ENCODE measurements around the gene SPATA25. TPM values are rescaled to one million over a fixed set of nuclear protein-coding genes. Genes with fewer than 3 reads are reported as not detected.
"Not testable (repeated sequence)": the region's sequence is repeated elsewhere in the genome, so short reads cannot be mapped to it uniquely, and the experiment has no call there.

The SPATA25 gene
- polyA plus RNA-seq = 17.3 TPM
- long read RNA-seq, donor 1 = 0 reads
- long read RNA-seq, donor 2, partial matches to known transcripts = 0 of 1 reads
- long read RNA-seq, donor 2, other reads (novel, unspliced or antisense) = 0 of 1 reads
- long read RNA-seq, donor 3 = 0 reads
- long read RNA-seq, donor 4 = 0 reads
- long read RNA-seq, donor 5 = 0 reads
- long read RNA-seq, donor 6, partial matches to known transcripts = 0 of 1 reads
- long read RNA-seq, donor 6, other reads (novel, unspliced or antisense) = 0 of 1 reads
- long read RNA-seq, donor 7 = 0 reads
- long read RNA-seq, donor 8, partial matches to known transcripts = 0 of 1 reads
- long read RNA-seq, donor 8, other reads (novel, unspliced or antisense) = 0 of 1 reads
- long read RNA-seq, donor 9 = 0 reads
- long read RNA-seq, donor 10 = 0 reads
- long read RNA-seq, donor 11 = 0 reads

DNA sequence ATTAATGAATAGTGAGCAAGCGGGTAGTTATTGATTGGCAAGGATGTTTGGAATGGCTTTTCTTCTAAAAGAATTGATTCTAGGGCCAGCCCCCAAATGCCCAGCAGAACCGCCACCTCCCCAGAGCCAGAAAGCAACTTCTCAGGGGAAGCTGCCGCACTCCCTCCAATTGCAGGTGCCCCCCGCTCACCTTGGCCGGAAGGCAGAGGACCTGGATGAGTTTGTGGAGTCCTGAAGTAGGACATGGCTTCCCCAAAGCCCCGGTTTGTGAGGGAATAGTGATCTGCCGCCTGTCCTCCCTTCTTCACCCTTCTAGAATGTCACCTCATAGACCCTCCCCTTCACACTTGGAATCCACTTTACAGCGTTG lies at the start of gene SPATA25:
Gene SPATA25, minus strand, starts transcription at position 277 of the 370 bp plus-strand sequence. Its CDS starts 32 bp downstream, at position 245.
- H3K36me3 ChIP-seq (ENCODE audit: control insufficient read depth, insufficient read depth, low read length) = peaks cover 41% of the 10 kb centered on the region
- H3K4me1 ChIP-seq (ENCODE audit: control insufficient read depth, insufficient read depth, low read length) = peaks cover 10% of the 10 kb centered on the region
- no CpG with 5 or more reads among the region's 8 CpGs for WGBS (ENCODE audit: insufficient coverage, low lambda C conversion rate)
- H3K9me3 ChIP-seq (ENCODE audit: control insufficient read depth, low read depth, low read length) = no peaks in the 10 kb centered on the region
- no peaks in the 10 kb centered on the region for H3K27me3 ChIP-seq (ENCODE audit: control insufficient read depth, insufficient read depth, low read length)
- peak within 1 kb of the TSS; percentile 92 for H3K4me3 ChIP-seq (ENCODE audit: low read length)
- no peak for DNase-seq
- H3K27ac ChIP-seq (ENCODE audit: low read length) = no peak within 1 kb of the TSS

DNA sequence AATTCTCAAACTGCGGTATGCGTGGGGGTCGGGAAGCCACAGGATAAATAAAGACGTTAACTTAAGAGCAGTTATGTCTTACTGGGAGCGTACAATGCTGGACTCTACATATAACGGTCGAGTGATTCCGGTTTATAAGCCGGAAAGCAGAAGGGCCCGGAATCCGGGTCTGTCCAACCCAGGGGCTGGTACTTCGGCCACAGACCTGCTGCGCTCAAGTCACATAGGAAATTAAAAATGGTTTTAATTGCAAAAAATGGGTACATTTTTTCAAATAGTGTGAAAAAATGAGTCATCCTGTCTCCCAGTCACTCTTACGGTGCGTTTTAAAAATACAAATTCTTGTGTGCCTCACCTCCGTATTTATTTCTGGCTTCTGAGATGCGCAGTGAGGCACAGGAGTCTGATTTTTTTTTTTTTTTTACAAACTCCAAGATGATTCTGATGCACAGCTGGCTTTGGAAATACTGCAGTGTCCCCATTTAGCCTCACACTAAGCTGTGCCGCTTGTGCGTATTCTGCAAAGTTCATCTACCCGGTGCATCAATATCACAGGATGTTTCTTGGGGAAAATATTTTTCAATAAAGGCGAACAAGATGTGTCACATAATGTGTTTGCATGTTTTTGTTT lies 48.1 kb upstream of the SPATA25 start:
- H3K9me3 ChIP-seq (ENCODE audit: control insufficient read depth, low read depth, low read length) = no peaks in the 10 kb centered on the region
- peak overlapping the region; percentile 87 for H3K4me3 ChIP-seq (ENCODE audit: low read length)
- H3K36me3 ChIP-seq (ENCODE audit: control insufficient read depth, insufficient read depth, low read length) = peaks cover 34% of the 10 kb centered on the region
- WGBS (ENCODE audit: insufficient coverage, low lambda C conversion rate) = 0% methylated on average over 2 of the region's 21 CpGs
- no peak for DNase-seq
- H3K4me1 ChIP-seq (ENCODE audit: control insufficient read depth, insufficient read depth, low read length) = peaks cover 11% of the 10 kb centered on the region
- no peaks in the 10 kb centered on the region for H3K27me3 ChIP-seq (ENCODE audit: control insufficient read depth, insufficient read depth, low read length)
- peak overlapping the region; percentile 84 for H3K27ac ChIP-seq (ENCODE audit: low read length)

DNA sequence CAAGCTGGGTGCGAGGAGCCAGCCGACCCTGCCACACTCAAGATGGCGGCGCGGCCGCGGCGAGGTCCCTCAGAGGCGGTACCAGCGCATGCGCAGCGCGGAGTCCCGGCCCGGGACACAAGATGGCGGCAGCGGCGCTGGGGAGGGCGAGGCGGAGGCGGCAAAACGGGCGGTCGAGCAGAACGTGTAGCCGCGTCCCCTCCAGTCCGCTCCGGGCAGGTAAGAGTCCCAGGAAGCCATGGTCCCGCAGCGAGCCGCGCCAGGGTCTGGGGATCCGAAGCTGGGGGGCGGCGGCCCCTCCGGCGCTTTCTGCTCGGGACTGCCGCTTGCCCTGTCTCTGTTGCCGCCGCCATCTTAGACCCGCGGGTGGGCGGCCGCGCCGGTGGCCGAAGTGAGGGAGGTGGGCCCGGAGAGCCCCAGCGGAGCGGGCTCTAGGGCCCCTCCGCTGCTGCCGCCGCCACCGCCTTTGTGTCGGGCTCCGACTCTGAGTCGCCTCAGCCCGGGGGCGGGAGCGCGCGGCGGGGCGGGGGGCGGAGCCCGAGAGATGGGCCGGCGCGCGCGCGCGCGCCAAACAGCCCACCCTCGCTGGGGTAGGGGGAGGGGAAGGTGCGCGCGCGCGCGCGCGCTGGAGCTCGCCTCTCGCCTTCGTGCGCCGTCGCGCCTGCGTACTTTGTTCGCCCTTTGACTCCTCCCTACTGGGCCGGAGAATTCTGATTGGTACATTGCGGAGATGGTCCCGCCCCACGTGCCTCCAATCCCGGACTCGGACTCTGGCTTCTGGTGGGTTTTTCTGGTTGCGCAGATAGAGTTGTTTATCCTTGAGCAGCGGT lies 47.4 kb upstream of the SPATA25 start, which contains the start of gene PCIF1:
Gene PCIF1, plus strand, starts transcription at position 98 of the 830 bp plus-strand sequence. CDS start 4,317 bp downstream, outside the sequence.
- WGBS (ENCODE audit: insufficient coverage, low lambda C conversion rate) = no CpG with 5 or more reads among the region's 102 CpGs
- peak within 1 kb of the TSS; percentile 100 for H3K27ac ChIP-seq (ENCODE audit: low read length)
- H3K4me3 ChIP-seq (ENCODE audit: low read length) = peak within 1 kb of the TSS; percentile 100
- no peaks in the 10 kb centered on the region for H3K27me3 ChIP-seq (ENCODE audit: control insufficient read depth, insufficient read depth, low read length)
- H3K9me3 ChIP-seq (ENCODE audit: control insufficient read depth, low read depth, low read length) = no peaks in the 10 kb centered on the region
- DNase-seq = peak; percentile 98
- peaks cover 11% of the 10 kb centered on the region for H3K4me1 ChIP-seq (ENCODE audit: control insufficient read depth, insufficient read depth, low read length)
- H3K36me3 ChIP-seq (ENCODE audit: control insufficient read depth, insufficient read depth, low read length) = peaks cover 26% of the 10 kb centered on the region

GRCh38 chr20:45934046-45934585 lies 46.7 kb upstream of the SPATA25 start:
- Histone ChIP-seq H3K27ac (ENCODE audit: low read length) (peak overlapping the region; percentile 100), H3K27me3 (ENCODE audit: control insufficient read depth, insufficient read depth, low read length) (no peaks in the 10 kb centered on the region), H3K4me1 (ENCODE audit: control insufficient read depth, insufficient read depth, low read length) (peaks cover 11% of the 10 kb centered on the region), H3K4me3 (ENCODE audit: low read length) (peak overlapping the region; percentile 100), H3K36me3 (ENCODE audit: control insufficient read depth, insufficient read depth, low read length) (peaks cover 19% of the 10 kb centered on the region), H3K9me3 (ENCODE audit: control insufficient read depth, low read depth, low read length) (no peaks in the 10 kb centered on the region)
- no CpG with 5 or more reads among the region's 34 CpGs for WGBS (ENCODE audit: insufficient coverage, low lambda C conversion rate)
- DNase-seq = peak in 1 of 2 donors; percentile 54

DNA sequence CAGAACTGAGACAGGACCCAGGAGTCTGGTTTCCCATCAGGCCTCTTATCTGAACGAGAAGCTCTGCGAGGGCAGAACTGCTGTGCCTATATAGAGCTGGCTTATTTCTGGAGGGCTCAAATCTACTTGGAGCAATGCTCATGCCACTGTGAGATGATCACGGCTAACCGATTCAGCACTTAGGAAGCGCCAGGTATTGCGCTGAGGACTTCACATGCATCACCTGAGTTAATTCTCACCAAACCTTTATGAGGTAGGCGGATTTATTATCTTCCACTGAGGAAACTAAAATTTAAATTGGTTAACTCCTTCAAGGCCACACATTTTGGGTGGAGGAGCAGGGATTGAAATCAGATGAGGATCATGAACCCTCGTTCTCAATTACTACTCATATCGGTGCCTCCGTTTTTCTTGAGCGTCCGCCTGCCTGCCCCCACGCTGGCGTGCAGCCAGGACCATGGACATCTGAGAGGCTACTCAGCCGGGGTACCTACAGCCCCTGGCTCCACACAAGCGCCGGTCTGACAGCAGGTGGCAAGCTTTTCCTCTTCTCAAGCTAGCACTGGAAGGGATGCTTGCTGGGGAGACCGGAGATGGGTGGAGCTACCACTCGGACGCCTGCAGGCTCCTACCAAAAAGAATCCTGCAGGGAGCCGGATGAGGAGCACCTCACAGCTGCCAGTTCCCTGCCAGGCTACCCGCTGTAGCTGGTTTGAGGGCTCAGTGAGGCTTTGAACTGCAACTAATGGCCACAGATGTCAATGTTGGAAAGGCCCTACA lies 46.0 kb upstream of the SPATA25 start:
- Histone ChIP-seq H3K27ac (ENCODE audit: low read length) (peak overlapping the region; percentile 100), H3K27me3 (ENCODE audit: control insufficient read depth, insufficient read depth, low read length) (no peaks in the 10 kb centered on the region), H3K36me3 (ENCODE audit: control insufficient read depth, insufficient read depth, low read length) (peaks cover 13% of the 10 kb centered on the region), H3K9me3 (ENCODE audit: control insufficient read depth, low read depth, low read length) (no peaks in the 10 kb centered on the region), H3K4me3 (ENCODE audit: low read length) (peak overlapping the region; percentile 100), H3K4me1 (ENCODE audit: control insufficient read depth, insufficient read depth, low read length) (peaks cover 11% of the 10 kb centered on the region)
- DNase-seq = peak; percentile 66 to 73
- no CpG with 5 or more reads among the region's 22 CpGs for WGBS (ENCODE audit: insufficient coverage, low lambda C conversion rate)

GRCh38 chr20:45931680-45932079 lies 44.3 kb upstream of the SPATA25 start:
- not testable (repeated sequence) for H3K9me3 ChIP-seq (ENCODE audit: control insufficient read depth, low read depth, low read length); DNase-seq; H3K36me3 ChIP-seq (ENCODE audit: control insufficient read depth, insufficient read depth, low read length); H3K27me3 ChIP-seq (ENCODE audit: control insufficient read depth, insufficient read depth, low read length); H3K27ac ChIP-seq (ENCODE audit: low read length); H3K4me3 ChIP-seq (ENCODE audit: low read length)
- H3K4me1 ChIP-seq (ENCODE audit: control insufficient read depth, insufficient read depth, low read length) = peaks cover 11% of the 10 kb centered on the region
- WGBS (ENCODE audit: insufficient coverage, low lambda C conversion rate) = no CpG with 5 or more reads among the region's 17 CpGs

- H3K9me3 ChIP-seq (ENCODE audit: control insufficient read depth, low read depth, low read length) = no peaks in the 10 kb centered on the region
- H3K4me1 ChIP-seq (ENCODE audit: control insufficient read depth, insufficient read depth, low read length) = no peaks in the 10 kb centered on the region
- no CpG with 5 or more reads among the region's 14 CpGs for WGBS (ENCODE audit: insufficient coverage, low lambda C conversion rate)
- DNase-seq = no peak
- H3K27ac ChIP-seq (ENCODE audit: low read length) = no peak overlapping the region
- no peaks in the 10 kb centered on the region for H3K27me3 ChIP-seq (ENCODE audit: control insufficient read depth, insufficient read depth, low read length)
- no peaks in the 10 kb centered on the region for H3K36me3 ChIP-seq (ENCODE audit: control insufficient read depth, insufficient read depth, low read length)
- H3K4me3 ChIP-seq (ENCODE audit: low read length) = no peak overlapping the region
These were observed 39.9 kb upstream of the SPATA25 start for GRCh38 chr20:45927071-45927878.

DNA sequence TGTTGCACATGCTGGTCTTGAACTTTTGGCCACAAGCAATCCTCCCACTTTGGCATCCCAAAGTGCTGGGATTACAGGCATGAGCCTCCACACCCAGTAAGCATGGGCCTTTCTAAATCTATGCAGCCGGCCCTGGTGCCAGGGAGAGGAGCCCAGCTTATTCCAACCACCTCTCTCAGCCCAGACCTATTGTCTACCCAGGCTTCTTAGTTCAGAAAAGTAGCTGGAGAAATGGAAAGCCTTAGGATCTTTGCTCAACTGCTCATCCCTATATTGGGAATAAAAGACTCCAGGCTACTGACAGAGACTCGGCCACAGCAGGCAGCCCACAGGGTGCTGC lies 39.3 kb upstream of the SPATA25 start:
- Histone ChIP-seq H3K9me3 (ENCODE audit: control insufficient read depth, low read depth, low read length) (no peaks in the 10 kb centered on the region), H3K4me3 (ENCODE audit: low read length) (no peak overlapping the region), H3K27me3 (ENCODE audit: control insufficient read depth, insufficient read depth, low read length) (no peaks in the 10 kb centered on the region), H3K4me1 (ENCODE audit: control insufficient read depth, insufficient read depth, low read length) (no peaks in the 10 kb centered on the region), H3K36me3 (ENCODE audit: control insufficient read depth, insufficient read depth, low read length) (no peaks in the 10 kb centered on the region), H3K27ac (ENCODE audit: low read length) (no peak overlapping the region)
- DNase-seq = no peak
- no CpG with 5 or more reads among the region's 2 CpGs for whole genome bisulfite sequencing (ENCODE audit: insufficient coverage, low lambda C conversion rate)

DNA sequence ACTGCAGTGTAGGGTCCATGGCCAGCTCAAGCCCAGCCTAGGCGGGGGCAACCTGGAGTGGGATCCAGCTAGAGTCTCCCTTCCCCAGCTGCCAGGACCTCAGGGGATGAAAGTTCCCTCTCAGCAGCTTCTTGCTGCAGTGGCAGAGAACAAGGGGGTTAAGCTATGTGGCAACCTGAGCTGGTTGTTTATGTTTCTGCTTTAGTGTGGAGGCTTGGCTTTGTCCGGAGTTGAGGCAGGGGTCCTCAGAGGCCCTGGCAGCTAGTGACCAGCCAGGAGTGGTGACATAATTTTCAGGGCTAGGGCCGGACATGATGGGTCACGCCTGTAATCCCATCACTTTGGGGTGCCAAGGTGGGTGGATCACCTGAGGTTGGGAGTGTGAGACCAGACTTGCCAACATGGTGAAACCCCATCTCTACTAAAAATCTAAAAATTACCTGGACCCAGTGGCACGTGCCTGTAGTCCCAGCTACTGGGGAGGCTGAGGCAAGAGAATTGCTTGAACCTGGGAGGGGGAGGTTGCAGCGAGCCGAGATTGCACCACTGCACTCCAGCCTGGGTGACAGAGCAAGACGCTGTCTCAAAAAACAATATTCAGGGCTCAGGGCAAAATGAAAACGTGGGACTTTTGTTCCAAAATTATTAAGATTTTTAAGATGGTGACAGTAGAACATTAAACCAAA lies 38.5 kb upstream of the SPATA25 start:
- Histone ChIP-seq H3K9me3 (ENCODE audit: control insufficient read depth, low read depth, low read length) (no peaks in the 10 kb centered on the region), H3K27ac (ENCODE audit: low read length) (no peak overlapping the region), H3K36me3 (ENCODE audit: control insufficient read depth, insufficient read depth, low read length) (no peaks in the 10 kb centered on the region), H3K4me1 (ENCODE audit: control insufficient read depth, insufficient read depth, low read length) (no peaks in the 10 kb centered on the region), H3K4me3 (ENCODE audit: low read length) (no peak overlapping the region), H3K27me3 (ENCODE audit: control insufficient read depth, insufficient read depth, low read length) (no peaks in the 10 kb centered on the region)
- no CpG with 5 or more reads among the region's 9 CpGs for WGBS (ENCODE audit: insufficient coverage, low lambda C conversion rate)
- no peak for DNase-seq

Data from large intestine (tissue), 12 donors.